Keratinocyte (primary cell): ENCODE results near the gene MMEL1. TPM values are rescaled to one million over a fixed set of nuclear protein-coding genes. Genes with fewer than 3 reads are reported as not detected.

Experiments
- DNase-seq: peaks from one replicate; pipeline ENCODE4 v3.0.0-alpha.2; 2011; ENCODE audit warnings: low read depth, missing footprints, low spot score
- FAIRE-seq: peaks from 2 replicates; lab custom pipeline; 2011; peaks lifted over from hg19 to GRCh38; lab: Jason Lieb, UNC
- H2AFZ ChIP-seq: 2 replicates; pipeline ENCODE4 v1.6.0; 2012; ENCODE audit warnings: low read length, control low read depth, inconsistent platforms; ENCODE audit not compliant: control insufficient read depth
- H3K27ac ChIP-seq: 2 replicates; pipeline ENCODE4 v1.5.1; 2011; ENCODE audit warnings: low read length; ENCODE audit not compliant: control insufficient read depth, insufficient read depth
- H3K27me3 ChIP-seq: 3 replicates; pipeline ENCODE4 v1.6.0; 2011; ENCODE audit warnings: low read length; ENCODE audit not compliant: control insufficient read depth, insufficient read depth; ENCODE audit errors: extremely low read depth
- H3K36me3 ChIP-seq, 2 experiments: 2 replicates in 1 of 2; 3 replicates in 1 of 2; pipeline ENCODE4 v1.5.1; 2011; ENCODE audit warnings: low read length in 2 of 2, mild to moderate bottlenecking in 1 of 2; ENCODE audit not compliant: control insufficient read depth in 2 of 2, insufficient read depth in 2 of 2; ENCODE audit errors: extremely low read depth in 1 of 2
- H3K4me1 ChIP-seq: 3 replicates; pipeline ENCODE4 v1.5.1; 2011; ENCODE audit warnings: low read length; ENCODE audit not compliant: control insufficient read depth, insufficient read depth; ENCODE audit errors: extremely low read depth
- H3K4me2 ChIP-seq: 3 replicates; pipeline ENCODE4 v1.6.0; 2011; ENCODE audit warnings: low read depth, low read length; ENCODE audit not compliant: control insufficient read depth, insufficient read depth; ENCODE audit errors: extremely low read depth
- H3K4me3 ChIP-seq, 3 experiments: fragments of 200-600 bp in 1 of 3; sonication (generic) in 1 of 3; 2 replicates in 2 of 3; 3 replicates in 1 of 3; pipeline ENCODE4 v1.5.1; 2011 to 2016; ENCODE audit warnings: low read length in 3 of 3, mild to moderate bottlenecking in 3 of 3, control low read depth in 2 of 3, inconsistent platforms in 1 of 3, low read depth in 1 of 3, mixed read lengths in 1 of 3, mixed run types in 1 of 3, moderate library complexity in 1 of 3; ENCODE audit not compliant: control insufficient read depth in 2 of 3, insufficient read depth in 2 of 3; ENCODE audit errors: extremely low read depth in 1 of 3
- H3K79me2 ChIP-seq: 2 replicates; pipeline ENCODE4 v1.6.0; 2012; ENCODE audit warnings: low read length; ENCODE audit not compliant: control insufficient read depth, insufficient read depth
- H3K9ac ChIP-seq: 3 replicates; pipeline ENCODE4 v1.6.0; 2011; ENCODE audit warnings: low read length; ENCODE audit not compliant: control insufficient read depth, insufficient read depth; ENCODE audit errors: extremely low read depth
- H3K9me1 ChIP-seq: 3 replicates; pipeline ENCODE4 v1.6.0; 2011; ENCODE audit warnings: low read length; ENCODE audit not compliant: control insufficient read depth, insufficient read depth; ENCODE audit errors: extremely low read depth
- H3K9me3 ChIP-seq: 2 replicates; pipeline ENCODE4 v1.5.1; 2012; ENCODE audit warnings: low read depth, low read length; ENCODE audit not compliant: control insufficient read depth
- H4K20me1 ChIP-seq: 3 replicates; pipeline ENCODE4 v1.6.0; 2011; ENCODE audit warnings: low read length; ENCODE audit not compliant: control insufficient read depth, insufficient read depth; ENCODE audit errors: extremely low read depth
- EZH2 ChIP-seq: IDR thresholded peaks from one replicate; pipeline ENCODE4 v1.6.1; 2012; ENCODE audit warnings: inconsistent platforms, mild to moderate bottlenecking, low read length, moderate library complexity
- dilution Hi-C: fragments of 300-500 bp; cut with MboI; formaldehyde crosslinking; loops from one replicate; pipeline ENCODE4 v1.7.0; 2020; ENCODE audit warnings: low sequenced_read_pairs; ENCODE audit not compliant: extremely low pct_ligation_motif_present
- polyA plus RNA-seq, 5 experiments: library from polyadenylated mRNA; depleted of rRNA in 3 of 5; stranded (reverse) in 3 of 5; stranded (forward) in 1 of 5; unstranded in 1 of 5; fragments of >200 nt; gene quantifications; 1 replicate in 1 of 5; 2 replicates in 3 of 5; 3 replicates in 1 of 5; pipeline versions ENCODE4 v1.2.1 to v1.2.3, GENCODE V29; 2011 to 2012; ENCODE audit warnings: missing spikeins in 2 of 5, low read depth in 1 of 5, low replicate concordance in 1 of 5
- TF ChIP-seq, protein P1 (sequence below), 3 experiments: IDR thresholded peaks in 1 of 3; conservative IDR thresholded peaks in 1 of 3; optimal IDR thresholded peaks in 1 of 3; 2 replicates in 2 of 3; 3 replicates in 1 of 3; pipeline versions ENCODE3 to v1.5.1; 2011; ENCODE audit warnings: low read length in 3 of 3, mild to moderate bottlenecking in 3 of 3, moderate library complexity in 2 of 3, control low read depth in 1 of 3, inconsistent platforms in 1 of 3; ENCODE audit not compliant: insufficient read depth in 2 of 3; ENCODE audit errors: extremely low read depth in 1 of 3

The MMEL1 gene
- polyA plus RNA-seq, 1 donor (not counting 4 experiments of a cell fraction or from before 2014, with no cell fraction given), result not detected

GRCh38 chr1:2583871-2584351 is 48.9 kb downstream of the MMEL1 start:
- no peaks in the 10 kb centered on the region for H3K79me2 ChIP-seq
- TF ChIP-seq EZH2, result no peak
- TF ChIP-seq, protein P1, sequence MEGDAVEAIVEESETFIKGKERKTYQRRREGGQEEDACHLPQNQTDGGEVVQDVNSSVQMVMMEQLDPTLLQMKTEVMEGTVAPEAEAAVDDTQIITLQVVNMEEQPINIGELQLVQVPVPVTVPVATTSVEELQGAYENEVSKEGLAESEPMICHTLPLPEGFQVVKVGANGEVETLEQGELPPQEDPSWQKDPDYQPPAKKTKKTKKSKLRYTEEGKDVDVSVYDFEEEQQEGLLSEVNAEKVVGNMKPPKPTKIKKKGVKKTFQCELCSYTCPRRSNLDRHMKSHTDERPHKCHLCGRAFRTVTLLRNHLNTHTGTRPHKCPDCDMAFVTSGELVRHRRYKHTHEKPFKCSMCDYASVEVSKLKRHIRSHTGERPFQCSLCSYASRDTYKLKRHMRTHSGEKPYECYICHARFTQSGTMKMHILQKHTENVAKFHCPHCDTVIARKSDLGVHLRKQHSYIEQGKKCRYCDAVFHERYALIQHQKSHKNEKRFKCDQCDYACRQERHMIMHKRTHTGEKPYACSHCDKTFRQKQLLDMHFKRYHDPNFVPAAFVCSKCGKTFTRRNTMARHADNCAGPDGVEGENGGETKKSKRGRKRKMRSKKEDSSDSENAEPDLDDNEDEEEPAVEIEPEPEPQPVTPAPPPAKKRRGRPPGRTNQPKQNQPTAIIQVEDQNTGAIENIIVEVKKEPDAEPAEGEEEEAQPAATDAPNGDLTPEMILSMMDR (optimal IDR thresholded peaks at IDR 0.05 in 1 of 3, IDR thresholded peaks at IDR 0.05 in 1 of 3, conservative IDR thresholded peaks at IDR 0.05 in 1 of 3; ENCODE audit: extremely low read depth in 1 of 3, insufficient read depth in 2 of 3, low read length in 3 of 3), result no peak
- H2AFZ ChIP-seq, result no peak overlapping the region
- no peak overlapping the region for H3K4me3 ChIP-seq
- H4K20me1 ChIP-seq, result no peaks in the 10 kb centered on the region
- no peak overlapping the region for H3K9ac ChIP-seq
- DNase-seq (no peak), FAIRE-seq (no peak)
- no peak overlapping the region for H3K4me2 ChIP-seq
- peaks cover 8% of the 10 kb centered on the region for H3K4me1 ChIP-seq
- H3K27ac ChIP-seq, result no peak overlapping the region
- H3K9me1 ChIP-seq, result no peaks in the 10 kb centered on the region
- dilution Hi-C loops, result no loop called here
- no peaks in the 10 kb centered on the region for H3K36me3 ChIP-seq
- H3K9me3 ChIP-seq, result no peaks in the 10 kb centered on the region
- H3K27me3 ChIP-seq, result peaks cover 4% of the 10 kb centered on the region

GRCh38 chr1:2583331-2583791 is 49.5 kb downstream of the MMEL1 start:
- Histone ChIP-seq H3K4me1 (peaks cover 8% of the 10 kb centered on the region), H3K9me1 (no peaks in the 10 kb centered on the region), H3K9ac (no peak overlapping the region), H4K20me1 (no peaks in the 10 kb centered on the region), H2AFZ (no peak overlapping the region), H3K79me2 (no peaks in the 10 kb centered on the region), H3K27me3 (peaks cover 4% of the 10 kb centered on the region), H3K4me3 (no peak overlapping the region), H3K27ac (no peak overlapping the region), H3K4me2 (no peak overlapping the region), H3K36me3 (no peaks in the 10 kb centered on the region), H3K9me3 (no peaks in the 10 kb centered on the region)
- FAIRE-seq (no peak), DNase-seq (no peak)
- TF ChIP-seq EZH2, result no peak
- TF ChIP-seq, protein P1 (optimal IDR thresholded peaks at IDR 0.05 in 1 of 3, IDR thresholded peaks at IDR 0.05 in 1 of 3, conservative IDR thresholded peaks at IDR 0.05 in 1 of 3; ENCODE audit: extremely low read depth in 1 of 3, insufficient read depth in 2 of 3, low read length in 3 of 3), result no peak
- dilution Hi-C loops, result no loop called here
